GM18507 (cell line): Measurements from ENCODE around the gene SNAPC2.
"Not testable (repeated sequence)": the region's sequence is repeated elsewhere in the genome, so short reads cannot be mapped to it uniquely, and the experiment has no call there.

Experiments used
- DNase-seq: peaks from one replicate; pipeline ENCODE4 v3.0.0; 2011; ENCODE audit warnings: low read depth; ENCODE audit not compliant: insufficient read length; ENCODE audit errors: extremely low spot score
- FAIRE-seq: peaks from 2 replicates; lab custom pipeline; 2011; peaks lifted over from hg19 to GRCh38; lab: Jason Lieb, UNC

SNAPC2 gene

GRCh38 chr19:7928741-7929701 lies 8.9 kb downstream of the SNAPC2 start:
- FAIRE-seq, result no peak
- no peak for DNase-seq

DNA sequence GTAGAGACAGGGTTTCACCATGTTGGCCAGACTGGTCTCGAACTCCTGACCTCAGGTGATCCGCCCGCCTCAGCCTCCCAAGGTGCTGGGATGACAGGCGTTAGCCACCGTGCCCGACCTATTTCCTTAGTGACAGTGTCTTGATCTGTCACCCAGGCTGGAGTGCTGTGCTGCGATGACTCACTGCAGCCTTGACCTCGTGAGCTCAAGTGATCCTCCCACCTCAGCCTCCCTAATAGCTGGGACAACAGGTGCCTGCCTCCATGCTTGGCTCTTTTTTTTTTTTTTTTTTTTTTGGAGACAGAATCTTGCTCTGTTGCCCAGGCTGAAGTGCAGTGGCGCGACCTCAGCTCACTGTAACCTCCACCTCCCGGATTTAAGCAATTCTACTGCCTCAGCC lies 9.9 kb downstream of the SNAPC2 start:
- not testable (repeated sequence) for DNase-seq, FAIRE-seq

DNA sequence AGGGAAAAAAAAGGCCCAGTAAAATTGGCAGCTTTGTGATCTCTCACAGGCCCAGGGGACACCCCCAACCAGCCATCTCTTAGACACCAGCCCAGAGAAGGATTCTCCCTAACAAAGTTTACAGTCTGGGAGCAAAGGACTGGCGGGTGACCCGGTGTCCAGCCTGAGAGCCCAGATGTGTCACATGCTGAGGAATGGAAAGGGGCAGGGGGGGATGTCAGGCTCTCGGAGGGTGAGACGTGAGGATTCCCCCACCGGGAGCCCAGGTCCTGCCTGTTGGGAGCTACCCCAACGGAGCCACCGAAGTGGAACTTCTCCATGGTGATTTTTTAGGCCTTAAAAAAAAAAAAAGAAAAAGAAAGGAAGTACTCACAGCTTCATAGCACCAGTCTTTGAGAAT lies 10.6 kb downstream of the SNAPC2 start:
- DNase-seq (no peak), FAIRE-seq (no peak)

- no peak for FAIRE-seq
- no peak for DNase-seq
These were observed 11.3 kb downstream of the SNAPC2 start for GRCh38 chr19:7931221-7932061.

- no peak for FAIRE-seq
- no peak for DNase-seq
These were observed 12.3 kb downstream of the SNAPC2 start for GRCh38 chr19:7932276-7932929.

- no peak for DNase-seq
- no peak for FAIRE-seq
These were observed 12.8 kb downstream of the SNAPC2 start for GRCh38 chr19:7932930-7933300.

DNA sequence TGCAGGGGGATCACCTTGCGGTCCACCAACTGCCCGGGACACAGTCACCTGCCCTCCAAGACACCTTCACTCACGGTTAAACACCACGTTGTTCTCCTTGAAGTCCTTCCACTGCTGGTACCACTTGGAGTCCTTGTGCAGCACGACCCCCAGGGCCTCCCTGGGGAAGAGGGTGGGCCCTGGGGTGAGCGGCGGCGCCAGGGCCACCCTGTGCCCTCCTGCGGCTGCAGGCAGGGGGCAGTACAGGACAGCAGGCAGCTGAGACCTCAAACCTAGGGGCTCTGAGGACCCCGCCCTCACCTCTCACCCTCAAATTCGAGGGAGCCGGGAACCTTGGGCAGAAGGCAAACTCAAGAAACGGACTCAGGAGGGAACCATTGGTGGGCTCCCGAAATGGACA lies 13.3 kb downstream of the SNAPC2 start:
- no peak for FAIRE-seq

GRCh38 chr19:7933828-7934725 lies 13.9 kb downstream of the SNAPC2 start:
- DNase-seq (no peak), FAIRE-seq (no peak)

More for the DNA sequence above, 13.3 kb downstream of the SNAPC2 start:
- no peak for DNase-seq

- FAIRE-seq (no peak), DNase-seq (no peak)
These were observed 14.6 kb downstream of the SNAPC2 start for GRCh38 chr19:7934766-7935165.

DNA sequence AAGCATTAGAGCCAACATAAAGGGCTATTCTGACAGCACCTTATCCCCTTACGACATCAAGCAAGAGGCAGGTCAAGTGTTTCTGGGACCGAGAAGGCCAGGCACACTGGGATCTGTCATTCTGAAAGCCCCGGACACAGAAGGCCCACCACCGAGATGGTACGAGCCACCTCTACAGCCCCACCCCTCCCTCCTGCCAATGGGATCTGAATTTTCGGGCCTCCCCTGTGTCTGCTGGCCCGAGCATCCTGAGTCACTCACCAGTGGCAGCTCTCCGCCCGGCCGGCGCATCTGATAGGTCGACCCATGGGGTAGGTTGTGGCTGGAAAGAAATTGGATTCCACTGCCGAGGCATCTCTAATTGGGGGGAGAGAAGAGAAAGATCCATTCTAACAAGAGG lies 20.7 kb downstream of the SNAPC2 start:
- DNase-seq, result no peak
- FAIRE-seq, result no peak

DNA sequence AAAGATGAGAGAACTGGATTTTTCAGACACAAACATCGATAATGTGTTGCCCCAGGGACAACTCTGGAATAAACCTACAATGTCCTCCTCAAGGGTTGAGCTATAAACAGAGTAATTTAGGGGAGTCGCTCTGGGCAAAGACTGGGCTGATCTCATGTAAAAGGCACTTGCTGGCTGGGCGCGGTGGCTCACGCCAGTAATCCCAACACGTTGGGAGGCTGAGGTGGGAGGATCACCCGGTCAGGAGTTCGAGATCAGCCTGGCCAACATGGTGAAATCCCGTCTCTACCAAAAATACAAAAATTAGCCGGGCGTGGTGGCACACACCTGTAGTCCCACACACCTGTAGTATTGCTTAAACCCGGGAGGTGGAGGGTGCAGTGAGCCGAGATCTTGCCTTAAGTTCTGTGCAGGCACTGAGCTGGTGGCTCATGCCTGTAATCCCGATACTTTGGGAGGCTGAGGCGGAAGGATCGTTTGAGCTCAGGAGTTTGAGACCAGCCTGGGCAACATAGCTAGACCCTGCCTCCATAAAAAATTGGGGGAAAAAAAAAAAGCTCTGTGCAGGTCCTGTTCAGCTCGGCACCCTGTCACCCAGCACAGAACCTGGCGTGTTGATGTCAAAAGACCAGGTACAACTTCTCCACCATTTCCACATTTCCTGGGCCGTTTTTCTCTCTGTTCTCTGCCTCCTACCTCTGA lies 21.9 kb downstream of the SNAPC2 start:
- DNase-seq, result no peak
- no peak for FAIRE-seq

DNA sequence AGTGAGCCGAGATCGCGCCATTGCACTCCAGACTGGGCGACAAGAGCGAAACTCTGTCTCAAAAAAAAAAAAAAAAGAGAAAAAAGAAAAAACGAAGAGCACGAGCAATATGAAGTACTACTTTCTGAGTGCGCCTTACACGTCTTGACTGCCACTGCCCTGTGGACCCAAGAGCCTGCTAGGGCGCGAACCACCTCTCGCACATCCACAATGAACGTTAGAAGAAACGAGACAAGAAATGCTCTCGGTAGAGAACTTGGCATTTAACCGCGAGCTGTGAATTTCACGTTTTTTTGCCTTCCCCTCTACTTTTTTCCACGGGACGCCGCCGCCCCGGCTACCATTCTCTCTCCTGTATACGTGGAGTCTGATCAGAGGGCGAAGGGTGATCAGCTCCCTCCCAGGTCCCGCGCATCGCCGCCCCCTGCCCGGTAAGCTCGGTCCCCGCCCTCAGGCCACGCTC lies 22.9 kb downstream of the SNAPC2 start:
- DNase-seq (no peak), FAIRE-seq (no peak)

DNA sequence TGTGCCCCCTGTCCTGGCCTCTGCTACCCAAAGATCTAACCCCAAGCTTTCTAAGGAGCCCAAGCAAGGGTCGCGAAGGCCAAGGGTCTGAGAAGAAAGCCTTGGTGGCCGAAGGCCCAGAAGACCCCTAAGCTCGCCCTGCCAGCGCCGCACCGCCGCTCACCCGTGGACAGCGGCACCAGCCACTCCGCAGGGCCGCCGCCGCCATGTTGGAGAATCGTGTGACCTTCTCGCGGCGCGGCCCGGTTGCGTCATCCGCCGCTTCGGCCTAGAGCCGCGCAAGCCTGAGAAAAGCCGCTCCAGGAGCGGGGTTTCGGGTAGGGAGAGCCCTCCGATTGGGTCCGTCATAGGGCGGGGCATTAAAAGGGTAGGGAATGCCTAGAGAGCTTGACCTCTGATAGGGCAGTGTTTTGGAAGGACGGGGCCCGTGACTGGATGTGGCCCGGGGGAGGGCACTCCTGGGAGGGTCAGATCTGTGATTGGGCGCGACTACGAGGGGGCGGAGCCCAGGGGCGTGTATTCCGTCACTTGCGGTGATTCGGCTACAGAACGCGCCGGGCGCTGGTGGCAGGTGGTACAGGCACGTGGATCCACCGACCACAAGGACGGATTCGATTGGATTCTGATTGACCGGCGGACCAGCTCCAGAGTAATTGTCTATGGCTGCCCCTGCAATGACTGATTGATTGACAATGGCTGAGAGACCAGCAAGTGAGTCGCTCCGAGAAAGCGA lies 23.5 kb downstream of the SNAPC2 start, which contains the start of gene TIMM44:
TIMM44 (minus strand) TSS at position 223 of the 733 bp plus-strand sequence; CDS start at position 208, 15 bp downstream.
- FAIRE-seq (peak; percentile 100), DNase-seq (peak; percentile 92)

DNA sequence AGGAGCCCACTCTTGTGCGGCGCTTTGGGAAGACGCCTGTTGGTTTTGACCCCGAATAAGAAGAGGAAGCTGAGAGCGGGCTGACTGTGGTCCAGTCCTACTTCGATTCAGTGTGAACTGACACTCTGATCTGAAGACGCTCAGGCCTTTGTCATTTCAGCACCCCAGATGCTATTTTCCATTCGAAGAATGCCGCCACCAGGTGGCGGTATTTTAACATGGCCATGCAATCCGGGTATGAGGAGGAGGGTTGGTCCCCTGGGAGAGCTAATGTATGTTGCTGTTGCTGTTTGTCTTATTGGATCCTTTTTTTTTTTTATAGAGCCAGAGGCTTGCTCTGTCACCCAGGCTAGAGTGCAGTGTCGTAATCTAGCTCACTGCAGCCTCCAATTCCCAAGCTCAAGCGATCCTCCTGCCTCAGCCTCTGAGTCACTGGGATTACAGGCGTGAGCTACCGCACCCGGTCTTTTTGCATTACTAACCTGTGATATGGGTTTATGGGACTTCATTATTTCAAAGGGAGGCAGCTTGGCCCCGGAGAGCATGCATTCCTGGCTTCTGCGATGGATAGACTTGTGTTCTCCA lies 24.1 kb downstream of the SNAPC2 start:
- no peak for FAIRE-seq
- DNase-seq, result peak; percentile 54

GRCh38 chr19:7947939-7948338 lies 27.8 kb downstream of the SNAPC2 start:
- DNase-seq (no peak), FAIRE-seq (no peak)

GRCh38 chr19:7953060-7953459 lies 32.9 kb downstream of the SNAPC2 start:
- FAIRE-seq (no peak), DNase-seq (no peak)

DNA sequence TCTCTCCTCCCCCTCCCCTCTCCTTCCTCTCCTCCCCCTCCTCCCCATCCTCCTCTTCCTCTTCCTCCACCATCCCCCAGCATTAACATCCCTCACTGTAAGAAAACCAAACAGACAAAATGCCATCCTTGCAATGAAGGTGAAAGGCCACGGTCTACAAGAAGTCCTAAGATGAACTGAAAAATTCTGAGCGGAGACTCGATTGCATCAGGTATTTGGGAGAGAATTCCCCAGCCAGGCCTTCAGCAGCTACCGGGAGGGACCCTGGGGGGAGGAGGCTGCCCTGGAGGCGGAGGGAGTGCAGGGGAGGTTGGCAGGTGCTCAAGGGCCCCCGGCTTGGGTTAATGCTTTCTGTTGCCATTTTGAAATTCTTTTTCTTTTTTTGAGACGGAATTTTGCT lies 33.4 kb downstream of the SNAPC2 start:
- FAIRE-seq, result no peak
- no peak for DNase-seq
